Keratinocyte (primary cell): ENCODE data around the gene MGMT.

Experiments
- CTCF ChIP-seq, 3 experiments: IDR thresholded peaks in 1 of 3; conservative IDR thresholded peaks in 1 of 3; optimal IDR thresholded peaks in 1 of 3; 2 replicates in 2 of 3; 3 replicates in 1 of 3; pipeline versions ENCODE3 to v1.5.1; 2011; ENCODE audit warnings: low read length in 3 of 3, mild to moderate bottlenecking in 3 of 3, moderate library complexity in 2 of 3, control low read depth in 1 of 3, inconsistent platforms in 1 of 3; ENCODE audit not compliant: insufficient read depth in 2 of 3; ENCODE audit errors: extremely low read depth in 1 of 3
- EZH2 ChIP-seq: IDR thresholded peaks from one replicate; pipeline ENCODE4 v1.6.1; 2012; ENCODE audit warnings: inconsistent platforms, mild to moderate bottlenecking, low read length, moderate library complexity

DNA sequence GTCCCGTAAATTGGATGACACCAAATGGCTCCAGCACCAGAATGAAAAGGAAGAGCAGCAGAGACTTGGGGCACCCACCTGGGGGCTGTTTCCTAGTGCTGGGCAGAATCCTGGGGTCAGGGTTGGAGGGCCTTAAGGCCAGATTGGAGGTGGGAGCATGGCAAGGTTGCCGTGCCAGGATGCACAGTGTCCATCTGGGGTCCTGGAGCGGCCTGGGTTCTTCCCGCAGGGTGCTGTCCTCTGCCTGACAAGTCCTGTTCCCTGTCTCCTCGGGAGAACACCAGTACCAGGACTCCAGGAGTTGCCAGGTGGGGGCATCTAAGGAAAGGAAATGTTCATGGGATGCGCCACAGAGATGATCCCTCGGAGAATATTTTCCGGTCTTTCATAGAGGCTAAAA is 42.8 kb downstream of the MGMT start:
- TF ChIP-seq CTCF (optimal IDR thresholded peaks at IDR 0.05 in 1 of 3, IDR thresholded peaks at IDR 0.05 in 1 of 3, conservative IDR thresholded peaks at IDR 0.05 in 1 of 3; ENCODE audit: extremely low read depth in 1 of 3, insufficient read depth in 2 of 3, low read length in 3 of 3) (no peak), EZH2 (no peak)
